GM12878 (cell line): ENCODE results near the gene RNF175. TPM values are rescaled to one million over a fixed set of nuclear protein-coding genes. Genes with fewer than 3 reads are reported as not detected.

Source experiments
- ATAC-seq: fragments of 200-7000 bp; cut with Tn5 transposase; 3 replicates; pipeline ENCODE4 v1.9.1; 2020; ENCODE audit warnings: mild to moderate bottlenecking, moderate library complexity
- BruUV-seq: library from RNA; stranded (reverse); fragments of 400-500 nt; replicated peaks from 2 replicates; lab custom pipeline; 2021; lab: Mats Ljungman, UMichigan
- CTCF ChIA-PET: fragments of 300-600 bp; sonication (Branson Sonifier 250); formaldehyde crosslinking; extraction: SDS; loops from one replicate; lab custom pipeline; 2021; ENCODE audit warnings: inconsistent platforms; lab: Yijun Ruan, JAX
- POLR2A ChIA-PET: fragments of 350-600 bp; formaldehyde crosslinking; extraction: SDS; loops from one replicate; lab custom pipeline; 2021; ENCODE audit warnings: inconsistent platforms; lab: Charles Lee
- RAD21 ChIA-PET: fragments of 300-600 bp; sonication (Branson Sonifier 250); formaldehyde crosslinking; loops from one replicate; lab custom pipeline; 2023; ENCODE audit warnings: antibody characterized with exemption; ENCODE audit not compliant: unreplicated experiment; lab: Charles Lee
- SMC1A ChIA-PET: fragments of 300-600 bp; sonication (Branson Sonifier 250); formaldehyde crosslinking; loops from one replicate; lab custom pipeline; 2023; ENCODE audit not compliant: unreplicated experiment, uncharacterized antibody; lab: Charles Lee
- DNase-seq: peaks from one replicate; pipeline ENCODE4 v3.0.0-alpha.2; 2011; ENCODE audit warnings: low read depth, low spot score
- FAIRE-seq: peaks from 3 replicates; lab custom pipeline; 2011; peaks lifted over from hg19 to GRCh38; lab: Jason Lieb, UNC
- H2AFZ ChIP-seq: 2 replicates; pipeline ENCODE4 v1.6.0; 2011; ENCODE audit warnings: low read depth, low read length, control low read depth; ENCODE audit not compliant: control insufficient read depth
- H3K27ac ChIP-seq: 2 replicates; pipeline ENCODE4 v1.5.1; 2011; ENCODE audit warnings: control low read depth; ENCODE audit not compliant: control insufficient read depth, insufficient read depth
- H3K27me3 ChIP-seq, 2 experiments: replicated peaks in 1 of 2; 2 replicates each; pipeline versions ENCODE4 v1.6.0 to v1.6.1; 2011; ENCODE audit warnings: low read length in 1 of 2; ENCODE audit not compliant: control insufficient read depth in 2 of 2, insufficient read depth in 2 of 2
- H3K36me3 ChIP-seq, 2 experiments: 2 replicates each; pipeline ENCODE4 v1.5.1; 2011; ENCODE audit warnings: low read length in 1 of 2; ENCODE audit not compliant: control insufficient read depth in 2 of 2, insufficient read depth in 2 of 2
- H3K4me1 ChIP-seq: 2 replicates; pipeline ENCODE4 v1.6.1; 2011; ENCODE audit warnings: mild to moderate bottlenecking, low read length, moderate library complexity, mixed read lengths; ENCODE audit not compliant: control insufficient read depth, insufficient read depth
- H3K4me2 ChIP-seq: 2 replicates; pipeline ENCODE4 v1.6.0; 2011; ENCODE audit warnings: control low read depth; ENCODE audit not compliant: control insufficient read depth, insufficient read depth
- H3K4me3 ChIP-seq: fragments of 200-600 bp; sonication (generic); 2 replicates; pipeline ENCODE4 v1.5.1; 2016
- H3K79me2 ChIP-seq: 2 replicates; pipeline ENCODE4 v1.6.0; 2011; ENCODE audit warnings: low read length; ENCODE audit not compliant: control insufficient read depth, insufficient read depth
- H3K9ac ChIP-seq: 2 replicates; pipeline ENCODE4 v1.8.0; 2011; ENCODE audit warnings: low read length, control low read depth, mixed read lengths; ENCODE audit not compliant: control insufficient read depth, insufficient read depth
- H3K9me3 ChIP-seq: replicated peaks from 3 replicates; pipeline ENCODE4 v1.5.1; 2011; ENCODE audit warnings: mild to moderate bottlenecking, low read length; ENCODE audit not compliant: control insufficient read depth, insufficient read depth
- H4K20me1 ChIP-seq: 2 replicates; pipeline ENCODE4 v1.6.0; 2011; ENCODE audit not compliant: control insufficient read depth, insufficient read depth
- CTCF ChIP-seq, 3 experiments: IDR thresholded peaks in 2 of 3; conservative IDR thresholded peaks in 1 of 3; 2 replicates each; pipeline ENCODE4 v1.5.1; 2011; ENCODE audit warnings: low read depth in 3 of 3, low read length in 3 of 3, mild to moderate bottlenecking in 3 of 3, control low read depth in 2 of 3, moderate library complexity in 2 of 3, inconsistent platforms in 1 of 3, mixed read lengths in 1 of 3; ENCODE audit not compliant: control insufficient read depth in 2 of 3, insufficient read depth in 1 of 3; ENCODE audit errors: extremely low read depth in 1 of 3
- GABPA ChIP-seq: IDR thresholded peaks from 2 replicates; pipeline ENCODE4 v1.6.1; 2014; ENCODE audit warnings: antibody characterized with exemption, low read depth, mild to moderate bottlenecking, inconsistent platforms
- HCFC1 ChIP-seq: fragments of 150-350 bp; IDR thresholded peaks from 2 replicates; pipeline ENCODE4 v1.6.1; 2014; ENCODE audit warnings: low read length
- RAD21 ChIP-seq: IDR thresholded peaks from 2 replicates; pipeline ENCODE4 v1.6.1; 2011; ENCODE audit warnings: mild to moderate bottlenecking, low read depth, low read length, moderate library complexity; ENCODE audit not compliant: insufficient read depth
- SMC3 ChIP-seq: IDR thresholded peaks from 2 replicates; pipeline ENCODE4 v1.6.1; 2011; ENCODE audit warnings: low read length, improper control_type of control experiment, borderline replicate concordance
- WGBS: methylation state at CpG from one replicate; pipeline ENCODE4 v1.1.6; 2016; ENCODE audit warnings: low lambda C conversion rate; ENCODE audit not compliant: insufficient replicate concordance, insufficient coverage; ENCODE audit errors: missing lambda C conversion rate; 5-methylcytosine and 5-hydroxymethylcytosine counted together
- in situ Hi-C: fragments of 300-500 bp; cut with MboI; formaldehyde crosslinking; loops from 9 replicates; pipeline ENCODE4 v1.14.3; 2018; ENCODE audit warnings: mixed read lengths
- intact Hi-C: fragments of 100-400 bp; cut with micrococcal nuclease; formaldehyde crosslinking; loops from one replicate; pipeline ENCODE4 v1.14.2; 2022; ENCODE audit not compliant: unreplicated experiment
- polyA plus RNA-seq, 11 experiments: library from polyadenylated mRNA; depleted of rRNA in 4 of 11; unstranded in 6 of 11; stranded (reverse) in 5 of 11; fragments of >200 nt; fragmentation: Nextera tagmentation in 4 of 11; fragmentation: Illumina TruSeq in 1 of 11; extraction: Ambion mirVana in 4 of 11; extraction: Trizol in 1 of 11; gene quantifications; 1 replicate in 1 of 11; 2 replicates in 10 of 11; pipeline versions ENCODE4 v1.2.1 to v1.2.3, GENCODE V29; 2011 to 2016; ENCODE audit warnings: inconsistent platforms in 2 of 11, missing spikeins in 2 of 11, low read depth in 1 of 11
- total RNA-seq, 4 experiments: library from RNA; depleted of rRNA in 3 of 4; stranded (reverse); fragments of >200 nt in 3 of 4; fragmentation: Illumina TruSeq in 1 of 4; extraction: Trizol in 1 of 4; gene quantifications; 2 replicates each; pipeline versions ENCODE4 v1.2.1 to v1.2.3, GENCODE V29; 2013 to 2021

The RNF175 gene
- total and polyA plus RNA-seq, 10 of the 15 experiments (the other 5 are each of a cell fraction or from before 2014, with no cell fraction given) = not detected

DNA sequence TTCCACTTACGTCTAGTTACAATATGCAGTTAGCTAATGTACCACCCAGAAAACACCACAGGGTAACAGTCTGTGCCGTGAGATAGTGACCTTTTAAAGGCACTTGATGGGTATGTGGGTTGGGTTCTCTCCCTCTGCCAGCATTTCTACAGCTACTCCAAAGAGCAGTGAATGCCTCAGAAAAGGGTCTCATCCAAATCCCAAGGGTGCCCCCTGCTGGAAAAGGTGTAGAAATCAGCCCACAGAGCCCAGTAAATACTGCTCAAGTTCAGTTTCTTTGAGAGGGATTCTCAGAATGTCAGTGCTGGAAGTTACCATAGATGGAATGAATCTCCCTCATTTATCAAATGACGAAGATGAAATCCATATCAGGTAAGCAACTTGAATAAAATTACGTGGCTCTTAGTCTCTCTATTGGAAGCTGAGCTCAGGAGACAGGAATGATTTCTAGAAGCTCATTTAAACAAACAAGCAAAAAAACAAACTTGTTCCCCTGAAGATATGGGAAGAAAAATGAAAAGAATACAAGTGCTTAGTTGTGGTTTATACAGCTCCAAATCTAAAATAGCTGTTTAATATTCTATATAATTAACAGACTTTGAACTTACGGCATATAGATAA, 9.5 kb downstream of the RNF175 start:
- no TSS peak for BruUV-seq
- Histone ChIP-seq H3K36me3 (no peaks in the 10 kb centered on the region), H3K9me3 (no peaks in the 10 kb centered on the region; the same call in 2 of the 3 replicates), H3K4me2 (no peak overlapping the region), H3K4me1 (no peaks in the 10 kb centered on the region), H4K20me1 (no peaks in the 10 kb centered on the region), H3K9ac (no peak overlapping the region), H3K79me2 (no peaks in the 10 kb centered on the region), H3K27me3 (no peaks in the 10 kb centered on the region), H3K4me3 (no peak overlapping the region), H2AFZ (no peak overlapping the region), H3K27ac (no peak overlapping the region)
- ChIA-PET CTCF (interaction anchor here (0.6 to 4.1 kb wide), 40 partner anchors 8 to 766 kb away, joined by 3 to 31 read pairs (median 3); partner anchors contain the start of gene MND1), SMC1A (interaction anchor here (0.6 to 2.7 kb wide), 17 partner anchors 9 to 667 kb away, joined by 3 to 18 read pairs (median 5); partner anchors contain the start of gene MND1), RAD21 (interaction anchor here (0.7 to 2.7 kb wide), 9 partner anchors 101 to 902 kb away, joined by 3 to 20 read pairs (median 4); no protein-coding TSS in a partner anchor), POLR2A (no interaction called here)
- FAIRE-seq = peak; percentile 68
- WGBS = 25% methylated on average over 5 of the region's 5 CpGs
- in situ Hi-C loops = no loop called here
- no peak for TF ChIP-seq HCFC1
- TF ChIP-seq CTCF (IDR thresholded peaks at IDR 0.05 in 2 of 3, conservative IDR thresholded peaks at IDR 0.05 in 1 of 3; ENCODE audit: control insufficient read depth in 2 of 3, extremely low read depth in 1 of 3, insufficient read depth in 1 of 3, low read depth in 3 of 3, low read length in 3 of 3) = peak; percentile 69 to 81 (median 72)
- peak; percentile 67; the same call in 1 of the 2 replicates for TF ChIP-seq SMC3
- TF ChIP-seq GABPA = no peak
- peak; percentile 84 for TF ChIP-seq RAD21
- ATAC-seq = peak; percentile 94
- intact Hi-C loops = loop anchor here (1.0 to 5.0 kb wide), 3 partner anchors 101 to 598 kb away; partner anchors contain the start of gene MND1
- peak; percentile 31 for DNase-seq
